Endothelial cell of umbilical vein (primary cell): ENCODE measurements around the gene CUX1. TPM values are rescaled to one million over a fixed set of nuclear protein-coding genes. Genes with fewer than 3 reads are reported as not detected.

Source experiments
- BruUV-seq: library from RNA; stranded (reverse); fragments of 400-500 nt; replicated peaks from 2 replicates; lab custom pipeline; 2021; lab: Mats Ljungman, UMichigan
- CTCF ChIA-PET: fragments of 300-600, 350-600 bp; sonication (Branson Sonifier 250); formaldehyde crosslinking; loops from one replicate; lab custom pipeline; 2021; ENCODE audit warnings: antibody characterized with exemption, inconsistent platforms; lab: Charles Lee
- POLR2A ChIA-PET: fragments of 300-600, 350-600 bp; sonication (Branson Sonifier 250); formaldehyde crosslinking; loops from one replicate; lab custom pipeline; 2021; ENCODE audit warnings: antibody characterized with exemption, inconsistent platforms; lab: Charles Lee
- DNase-seq: peaks from one replicate; pipeline ENCODE4 v3.0.0-alpha.2; 2011; ENCODE audit warnings: low read depth, low spot score
- FAIRE-seq: peaks from 2 replicates; lab custom pipeline; 2011; peaks lifted over from hg19 to GRCh38; lab: Jason Lieb, UNC
- H2AFZ ChIP-seq: 2 replicates; pipeline ENCODE4 v1.6.0; 2012; ENCODE audit warnings: low read depth, low read length, control low read depth, inconsistent platforms
- H3K27ac ChIP-seq: 2 replicates; pipeline ENCODE4 v1.5.1; 2011; ENCODE audit warnings: low read depth, mild to moderate bottlenecking, control low read depth, low read length, moderate library complexity; ENCODE audit not compliant: insufficient read depth
- H3K27me3 ChIP-seq, 2 experiments: 2 replicates each; pipeline versions ENCODE4 v1.6.0 to v1.6.1; 2011; ENCODE audit warnings: low read length in 2 of 2, mixed read lengths in 1 of 2; ENCODE audit not compliant: control insufficient read depth in 2 of 2, insufficient read depth in 2 of 2
- H3K36me3 ChIP-seq, 2 experiments: 2 replicates in 1 of 2; 3 replicates in 1 of 2; pipeline ENCODE4 v1.5.1; 2011; ENCODE audit warnings: low read length in 2 of 2, mild to moderate bottlenecking in 1 of 2, moderate library complexity in 1 of 2; ENCODE audit not compliant: control insufficient read depth in 2 of 2, insufficient read depth in 2 of 2; ENCODE audit errors: extremely low read depth in 1 of 2
- H3K4me1 ChIP-seq: 3 replicates; pipeline ENCODE4 v1.5.1; 2011; ENCODE audit warnings: mild to moderate bottlenecking, low read length; ENCODE audit not compliant: control insufficient read depth, insufficient read depth; ENCODE audit errors: extremely low read depth
- H3K4me2 ChIP-seq: 2 replicates; pipeline ENCODE4 v1.6.1; 2011; ENCODE audit warnings: low read length, control low read depth, mixed read lengths; ENCODE audit not compliant: insufficient read depth
- H3K4me3 ChIP-seq, 3 experiments: fragments of 200-600 bp in 1 of 3; sonication (generic), shearing (Covaris generic) in 1 of 3; replicated peaks in 1 of 3; 2 replicates each; pipeline ENCODE4 v1.5.1; 2011 to 2016; ENCODE audit warnings: control low read depth in 3 of 3, low read length in 3 of 3, mild to moderate bottlenecking in 2 of 3, inconsistent platforms in 1 of 3, low read depth in 1 of 3, moderate library complexity in 1 of 3; ENCODE audit not compliant: insufficient read depth in 1 of 3
- H3K79me2 ChIP-seq: 2 replicates; pipeline ENCODE4 v1.6.0; 2012; ENCODE audit warnings: low read length, inconsistent platforms; ENCODE audit not compliant: control insufficient read depth, insufficient read depth
- H3K9ac ChIP-seq: replicated peaks from 2 replicates; pipeline ENCODE3; 2011; ENCODE audit warnings: low read length, control low read depth; ENCODE audit not compliant: insufficient read depth; ENCODE audit errors: extremely low read depth
- H3K9me1 ChIP-seq: replicated peaks from 3 replicates; pipeline ENCODE4 v1.6.0; 2011; ENCODE audit warnings: mild to moderate bottlenecking, low read length; ENCODE audit not compliant: control insufficient read depth, insufficient read depth; ENCODE audit errors: extremely low read depth
- H3K9me3 ChIP-seq: replicated peaks from 2 replicates; pipeline ENCODE4 v1.5.1; 2012; ENCODE audit warnings: low read length, inconsistent platforms; ENCODE audit not compliant: control insufficient read depth, insufficient read depth
- H4K20me1 ChIP-seq: replicated peaks from 2 replicates; pipeline ENCODE3; 2011; ENCODE audit warnings: mild to moderate bottlenecking, low read length; ENCODE audit not compliant: control insufficient read depth, insufficient read depth; ENCODE audit errors: extremely low read depth
- EZH2 ChIP-seq: IDR thresholded peaks from 2 replicates; pipeline ENCODE4 v1.6.1; 2012; ENCODE audit warnings: borderline replicate concordance, low read depth, mild to moderate bottlenecking, moderate library complexity, low read length, inconsistent platforms; ENCODE audit not compliant: severe bottlenecking
- FOS ChIP-seq: IDR thresholded peaks from 2 replicates; pipeline ENCODE4 v1.6.1; 2011; ENCODE audit warnings: mild to moderate bottlenecking, low read length, moderate library complexity, borderline replicate concordance; ENCODE audit not compliant: insufficient read depth
- GATA2 ChIP-seq: IDR thresholded peaks from 2 replicates; pipeline ENCODE4 v1.7.0; 2011; ENCODE audit warnings: low read depth, mild to moderate bottlenecking, moderate library complexity, mixed read lengths, low read length; ENCODE audit not compliant: insufficient read length, insufficient read depth
- JUN ChIP-seq: IDR thresholded peaks from 2 replicates; pipeline ENCODE4 v1.6.1; 2011; ENCODE audit warnings: borderline replicate concordance, low read depth; ENCODE audit not compliant: insufficient read length, insufficient read depth
- MYC ChIP-seq: IDR thresholded peaks from one replicate; pipeline ENCODE4 v1.6.1; 2011; ENCODE audit warnings: mild to moderate bottlenecking, low read depth, low read length
- POLR2A ChIP-seq: IDR thresholded peaks from 2 replicates; pipeline ENCODE4 v1.6.1; 2012; ENCODE audit warnings: low read depth, mild to moderate bottlenecking, control low read depth, low read length
- POLR2AphosphoS5 ChIP-seq: IDR thresholded peaks from 2 replicates; pipeline ENCODE4 v1.6.1; 2012; ENCODE audit warnings: low read depth, mild to moderate bottlenecking, control low read depth, low read length, moderate library complexity; ENCODE audit not compliant: insufficient read depth
- dilution Hi-C: fragments of 300-500 bp; cut with MboI; formaldehyde crosslinking; loops from one replicate; pipeline ENCODE4 v1.15.0; 2019; ENCODE audit warnings: low sequenced_read_pairs; ENCODE audit not compliant: extremely low pct_ligation_motif_present
- intact Hi-C: fragments of 100-400 bp; cut with micrococcal nuclease; formaldehyde crosslinking; loops from one replicate; pipeline ENCODE4 v1.10.0; 2022
- polyA plus RNA-seq, 4 experiments: library from polyadenylated mRNA; depleted of rRNA in 3 of 4; stranded (reverse) in 3 of 4; unstranded in 1 of 4; fragments of >200 nt; gene quantifications; 2 replicates each; pipeline versions ENCODE4 v1.2.1 to v1.2.3, GENCODE V29; 2011 to 2012; ENCODE audit warnings: missing spikeins in 1 of 4
- total RNA-seq: library from RNA; stranded (reverse); gene quantifications from 2 replicates; pipeline ENCODE4 v1.2.3, GENCODE V29; 2021
- TF ChIP-seq, protein P1 (sequence below): IDR thresholded peaks from 2 replicates; pipeline ENCODE4 v1.6.1; 2011; ENCODE audit not compliant: insufficient read depth, insufficient read length
- TF ChIP-seq, protein P2 (sequence below), 2 donors: IDR thresholded peaks; 1 replicate in 1 of 2; 2 replicates in 1 of 2; pipeline ENCODE4 v1.5.1; 2011; ENCODE audit warnings: low read length in 2 of 2, mild to moderate bottlenecking in 2 of 2, moderate library complexity in 2 of 2, control low read depth in 1 of 2, inconsistent platforms in 1 of 2, low read depth in 1 of 2; ENCODE audit not compliant: insufficient read depth in 1 of 2; ENCODE audit errors: extremely low read depth in 1 of 2

The CUX1 gene
- total and polyA plus RNA-seq, 2 donors (not counting 3 experiments of a cell fraction or from before 2014, with no cell fraction given): 13.8 to 49.8 TPM

DNA sequence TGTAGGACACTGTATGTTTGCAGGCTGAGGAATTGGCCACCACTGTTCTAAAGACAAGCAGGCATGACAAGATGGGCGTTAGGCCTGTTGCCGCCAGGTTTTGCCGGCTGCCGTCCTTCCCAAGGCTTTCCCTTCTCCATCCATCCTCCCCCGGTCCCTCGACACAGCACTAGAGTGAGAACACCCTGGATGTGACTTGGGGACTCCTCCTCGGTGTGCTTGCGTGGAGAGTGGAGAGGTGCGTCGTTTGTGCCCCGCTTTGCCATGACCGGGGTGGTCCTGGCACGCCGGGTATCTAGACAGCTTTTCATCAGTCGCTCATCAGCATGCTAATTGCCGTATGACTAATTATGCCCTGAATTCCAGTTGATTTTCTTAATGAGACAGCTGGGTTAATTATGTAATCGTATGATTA lies 262.6 kb downstream of the CUX1 start:
- Histone ChIP-seq H3K27me3 (no peaks in the 10 kb centered on the region), H3K9me1 (no peaks in the 10 kb centered on the region), H3K4me2 (no peak overlapping the region), H3K4me1 (no peaks in the 10 kb centered on the region), H3K79me2 (no peaks in the 10 kb centered on the region), H3K27ac (no peak overlapping the region), H2AFZ (no peak overlapping the region), H3K9me3 (no peaks in the 10 kb centered on the region), H4K20me1 (no peaks in the 10 kb centered on the region), H3K4me3 (no peak overlapping the region), H3K36me3 (no peaks in the 10 kb centered on the region), H3K9ac (no peak overlapping the region)
- BruUV-seq: no TSS peak
- CTCF ChIA-PET: no interaction called here
- FAIRE-seq (no peak), DNase-seq (no peak)
- dilution Hi-C loops (no loop called here), intact Hi-C loops (no loop called here)
- POLR2A ChIA-PET: no interaction called here
- TF ChIP-seq EZH2 (no peak), JUN (no peak), GATA2 (no peak), FOS (no peak), MYC (no peak), POLR2AphosphoS5 (no peak), POLR2A (no peak)
- TF ChIP-seq, protein P1, sequence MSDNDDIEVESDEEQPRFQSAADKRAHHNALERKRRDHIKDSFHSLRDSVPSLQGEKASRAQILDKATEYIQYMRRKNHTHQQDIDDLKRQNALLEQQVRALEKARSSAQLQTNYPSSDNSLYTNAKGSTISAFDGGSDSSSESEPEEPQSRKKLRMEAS: no peak
- TF ChIP-seq, protein P2, sequence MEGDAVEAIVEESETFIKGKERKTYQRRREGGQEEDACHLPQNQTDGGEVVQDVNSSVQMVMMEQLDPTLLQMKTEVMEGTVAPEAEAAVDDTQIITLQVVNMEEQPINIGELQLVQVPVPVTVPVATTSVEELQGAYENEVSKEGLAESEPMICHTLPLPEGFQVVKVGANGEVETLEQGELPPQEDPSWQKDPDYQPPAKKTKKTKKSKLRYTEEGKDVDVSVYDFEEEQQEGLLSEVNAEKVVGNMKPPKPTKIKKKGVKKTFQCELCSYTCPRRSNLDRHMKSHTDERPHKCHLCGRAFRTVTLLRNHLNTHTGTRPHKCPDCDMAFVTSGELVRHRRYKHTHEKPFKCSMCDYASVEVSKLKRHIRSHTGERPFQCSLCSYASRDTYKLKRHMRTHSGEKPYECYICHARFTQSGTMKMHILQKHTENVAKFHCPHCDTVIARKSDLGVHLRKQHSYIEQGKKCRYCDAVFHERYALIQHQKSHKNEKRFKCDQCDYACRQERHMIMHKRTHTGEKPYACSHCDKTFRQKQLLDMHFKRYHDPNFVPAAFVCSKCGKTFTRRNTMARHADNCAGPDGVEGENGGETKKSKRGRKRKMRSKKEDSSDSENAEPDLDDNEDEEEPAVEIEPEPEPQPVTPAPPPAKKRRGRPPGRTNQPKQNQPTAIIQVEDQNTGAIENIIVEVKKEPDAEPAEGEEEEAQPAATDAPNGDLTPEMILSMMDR (IDR thresholded peaks at IDR 0.05; ENCODE audit: extremely low read depth in 1 of 2, insufficient read depth in 1 of 2, low read depth in 1 of 2, low read length in 2 of 2): no peak
